GM12878 (cell line): Measurements from ENCODE around the gene PCNX1. TPM values are rescaled to one million over a fixed set of nuclear protein-coding genes. Genes with fewer than 3 reads are reported as not detected.

ENCODE experiments used
- ATAC-seq: fragments of 200-7000 bp; cut with Tn5 transposase; 3 replicates; pipeline ENCODE4 v1.9.1; 2020; ENCODE audit warnings: mild to moderate bottlenecking, moderate library complexity
- BruUV-seq: library from RNA; stranded (reverse); fragments of 400-500 nt; replicated peaks from 2 replicates; lab custom pipeline; 2021; lab: Mats Ljungman, UMichigan
- CTCF ChIA-PET: fragments of 300-600 bp; sonication (Branson Sonifier 250); formaldehyde crosslinking; extraction: SDS; loops from one replicate; lab custom pipeline; 2021; ENCODE audit warnings: inconsistent platforms; lab: Yijun Ruan, JAX
- POLR2A ChIA-PET: fragments of 350-600 bp; formaldehyde crosslinking; extraction: SDS; loops from one replicate; lab custom pipeline; 2021; ENCODE audit warnings: inconsistent platforms; lab: Charles Lee
- RAD21 ChIA-PET: fragments of 300-600 bp; sonication (Branson Sonifier 250); formaldehyde crosslinking; loops from one replicate; lab custom pipeline; 2023; ENCODE audit warnings: antibody characterized with exemption; ENCODE audit not compliant: unreplicated experiment; lab: Charles Lee
- SMC1A ChIA-PET: fragments of 300-600 bp; sonication (Branson Sonifier 250); formaldehyde crosslinking; loops from one replicate; lab custom pipeline; 2023; ENCODE audit not compliant: unreplicated experiment, uncharacterized antibody; lab: Charles Lee
- DNase-seq: peaks from one replicate; pipeline ENCODE4 v3.0.0-alpha.2; 2011; ENCODE audit warnings: low read depth, low spot score
- FAIRE-seq: peaks from 3 replicates; lab custom pipeline; 2011; peaks lifted over from hg19 to GRCh38; lab: Jason Lieb, UNC
- H2AFZ ChIP-seq: 2 replicates; pipeline ENCODE4 v1.6.0; 2011; ENCODE audit warnings: low read depth, low read length, control low read depth; ENCODE audit not compliant: control insufficient read depth
- H3K27ac ChIP-seq: 2 replicates; pipeline ENCODE4 v1.5.1; 2011; ENCODE audit warnings: control low read depth; ENCODE audit not compliant: control insufficient read depth, insufficient read depth
- H3K27me3 ChIP-seq, 2 experiments: replicated peaks in 1 of 2; 2 replicates each; pipeline versions ENCODE4 v1.6.0 to v1.6.1; 2011; ENCODE audit warnings: low read length in 1 of 2; ENCODE audit not compliant: control insufficient read depth in 2 of 2, insufficient read depth in 2 of 2
- H3K36me3 ChIP-seq, 2 experiments: 2 replicates each; pipeline ENCODE4 v1.5.1; 2011; ENCODE audit warnings: low read length in 1 of 2; ENCODE audit not compliant: control insufficient read depth in 2 of 2, insufficient read depth in 2 of 2
- H3K4me1 ChIP-seq: 2 replicates; pipeline ENCODE4 v1.6.1; 2011; ENCODE audit warnings: mild to moderate bottlenecking, low read length, moderate library complexity, mixed read lengths; ENCODE audit not compliant: control insufficient read depth, insufficient read depth
- H3K4me2 ChIP-seq: 2 replicates; pipeline ENCODE4 v1.6.0; 2011; ENCODE audit warnings: control low read depth; ENCODE audit not compliant: control insufficient read depth, insufficient read depth
- H3K4me3 ChIP-seq: fragments of 200-600 bp; sonication (generic); 2 replicates; pipeline ENCODE4 v1.5.1; 2016
- H3K79me2 ChIP-seq: 2 replicates; pipeline ENCODE4 v1.6.0; 2011; ENCODE audit warnings: low read length; ENCODE audit not compliant: control insufficient read depth, insufficient read depth
- H3K9ac ChIP-seq: 2 replicates; pipeline ENCODE4 v1.8.0; 2011; ENCODE audit warnings: low read length, control low read depth, mixed read lengths; ENCODE audit not compliant: control insufficient read depth, insufficient read depth
- H3K9me3 ChIP-seq: replicated peaks from 3 replicates; pipeline ENCODE4 v1.5.1; 2011; ENCODE audit warnings: mild to moderate bottlenecking, low read length; ENCODE audit not compliant: control insufficient read depth, insufficient read depth
- H4K20me1 ChIP-seq: 2 replicates; pipeline ENCODE4 v1.6.0; 2011; ENCODE audit not compliant: control insufficient read depth, insufficient read depth
- MEF2B ChIP-seq: fragments of 450-650 bp; IDR thresholded peaks from 2 replicates; pipeline ENCODE4 v1.6.1; 2018; ENCODE audit warnings: mild to moderate bottlenecking, moderate library complexity; ENCODE audit not compliant: partially characterized antibody, poor library complexity, severe bottlenecking
- NFYB ChIP-seq: IDR thresholded peaks from 2 replicates; pipeline ENCODE4 v1.6.1; 2011; ENCODE audit warnings: low read depth, mild to moderate bottlenecking, low read length, improper control_type of control experiment, moderate library complexity; ENCODE audit not compliant: insufficient read depth
- PML ChIP-seq: IDR thresholded peaks from 2 replicates; pipeline ENCODE4 v1.6.1; 2012; ENCODE audit warnings: low read length, inconsistent platforms
- POU2F2 ChIP-seq: IDR thresholded peaks from 3 replicates; pipeline ENCODE4 v1.6.1; 2011; ENCODE audit warnings: low read depth, mild to moderate bottlenecking, low read length, borderline replicate concordance
- RELA ChIP-seq: fragments of 450-650 bp; IDR thresholded peaks from 2 replicates; pipeline ENCODE4 v1.8.0; 2014; ENCODE audit warnings: borderline replicate concordance; ENCODE audit not compliant: partially characterized antibody
- REST ChIP-seq: IDR thresholded peaks from 2 replicates; pipeline ENCODE4 v1.6.1; 2012; ENCODE audit warnings: mild to moderate bottlenecking, low read depth, low read length
- SMC3 ChIP-seq: IDR thresholded peaks from 2 replicates; pipeline ENCODE4 v1.6.1; 2011; ENCODE audit warnings: low read length, improper control_type of control experiment, borderline replicate concordance
- ZNF24 ChIP-seq: fragments of 450-650 bp; IDR thresholded peaks from 2 replicates; pipeline ENCODE4 v1.6.1; 2017; ENCODE audit warnings: antibody characterized with exemption, mild to moderate bottlenecking
- WGBS: methylation state at CpG from one replicate; pipeline ENCODE4 v1.1.6; 2016; ENCODE audit warnings: low lambda C conversion rate; ENCODE audit not compliant: insufficient replicate concordance, insufficient coverage; ENCODE audit errors: missing lambda C conversion rate; 5-methylcytosine and 5-hydroxymethylcytosine counted together
- in situ Hi-C: fragments of 300-500 bp; cut with MboI; formaldehyde crosslinking; loops from 9 replicates; pipeline ENCODE4 v1.14.3; 2018; ENCODE audit warnings: mixed read lengths
- intact Hi-C: fragments of 100-400 bp; cut with micrococcal nuclease; formaldehyde crosslinking; loops from one replicate; pipeline ENCODE4 v1.14.2; 2022; ENCODE audit not compliant: unreplicated experiment
- polyA plus RNA-seq, 11 experiments: library from polyadenylated mRNA; depleted of rRNA in 4 of 11; unstranded in 6 of 11; stranded (reverse) in 5 of 11; fragments of >200 nt; fragmentation: Nextera tagmentation in 4 of 11; fragmentation: Illumina TruSeq in 1 of 11; extraction: Ambion mirVana in 4 of 11; extraction: Trizol in 1 of 11; gene quantifications; 1 replicate in 1 of 11; 2 replicates in 10 of 11; pipeline versions ENCODE4 v1.2.1 to v1.2.3, GENCODE V29; 2011 to 2016; ENCODE audit warnings: inconsistent platforms in 2 of 11, missing spikeins in 2 of 11, low read depth in 1 of 11
- total RNA-seq, 4 experiments: library from RNA; depleted of rRNA in 3 of 4; stranded (reverse); fragments of >200 nt in 3 of 4; fragmentation: Illumina TruSeq in 1 of 4; extraction: Trizol in 1 of 4; gene quantifications; 2 replicates each; pipeline versions ENCODE4 v1.2.1 to v1.2.3, GENCODE V29; 2013 to 2021
- TF ChIP-seq, protein P1 (sequence below): fragments of 450-650 bp; IDR thresholded peaks from 2 replicates; pipeline ENCODE4 v1.6.1; 2017; ENCODE audit warnings: borderline replicate concordance
- TF ChIP-seq, protein P2 (sequence below): IDR thresholded peaks from 2 replicates; pipeline ENCODE4 v1.6.1; 2011; ENCODE audit warnings: borderline replicate concordance, low read depth, mild to moderate bottlenecking, moderate library complexity, mixed read lengths, low read length; ENCODE audit not compliant: insufficient read depth; ENCODE audit errors: extremely low read length

Gene PCNX1
- total and polyA plus RNA-seq, 10 of the 15 experiments (the other 5 are each of a cell fraction or from before 2014, with no cell fraction given) = 4.6 to 53.9 (median 20.5) TPM

GRCh38 chr14:70894868-70895267 is 12.4 kb upstream of the PCNX1 start:
- BruUV-seq = no TSS peak
- no peak for DNase-seq
- peak; percentile 64 for ATAC-seq
- Histone ChIP-seq H2AFZ (0 out of 2 replicates have a peak overlapping the region, but pooled peaks have one; percentile 14), H3K9me3 (no peaks in the 10 kb centered on the region), H3K4me3 (no peak overlapping the region), H3K79me2 (no peaks in the 10 kb centered on the region), H3K27ac (no peak overlapping the region), H3K27me3 (no peaks in the 10 kb centered on the region), H3K4me2 (no peak overlapping the region), H3K9ac (no peak overlapping the region), H3K36me3 (no peaks in the 10 kb centered on the region), H3K4me1 (peaks cover 22% of the 10 kb centered on the region), H4K20me1 (no peaks in the 10 kb centered on the region)
- 26% methylated on average over 2 of the region's 2 CpGs for WGBS
- ChIA-PET CTCF (interaction anchor here (1.4 to 12.3 kb wide), 2 partner anchors 9 to 11 kb away, joined by 4 to 110 read pairs; partner anchors contain the start of gene PCNX1), SMC1A (interaction anchor here (0.9 to 3.1 kb wide), 8 partner anchors 8 to 77 kb away, joined by 3 to 15 read pairs (median 4); partner anchors contain the start of gene PCNX1), POLR2A (interaction anchor here (1.0 to 2.0 kb wide), 5 partner anchors 10 to 21 kb away, joined by 3 to 5 read pairs (median 4); no protein-coding TSS in a partner anchor), RAD21 (interaction anchor here (0.9 to 2.1 kb wide), 4 partner anchors 9 to 18 kb away, joined by 3 to 7 read pairs (median 3); no protein-coding TSS in a partner anchor)
- FAIRE-seq = peak; percentile 7
- intact Hi-C loops = no loop called here
- TF ChIP-seq MEF2B (no peak), REST (no peak), PML (no peak), POU2F2 (no peak), SMC3 (no peak), ZNF24 (no peak), RELA (no peak), NFYB (no peak)
- TF ChIP-seq, protein P1, sequence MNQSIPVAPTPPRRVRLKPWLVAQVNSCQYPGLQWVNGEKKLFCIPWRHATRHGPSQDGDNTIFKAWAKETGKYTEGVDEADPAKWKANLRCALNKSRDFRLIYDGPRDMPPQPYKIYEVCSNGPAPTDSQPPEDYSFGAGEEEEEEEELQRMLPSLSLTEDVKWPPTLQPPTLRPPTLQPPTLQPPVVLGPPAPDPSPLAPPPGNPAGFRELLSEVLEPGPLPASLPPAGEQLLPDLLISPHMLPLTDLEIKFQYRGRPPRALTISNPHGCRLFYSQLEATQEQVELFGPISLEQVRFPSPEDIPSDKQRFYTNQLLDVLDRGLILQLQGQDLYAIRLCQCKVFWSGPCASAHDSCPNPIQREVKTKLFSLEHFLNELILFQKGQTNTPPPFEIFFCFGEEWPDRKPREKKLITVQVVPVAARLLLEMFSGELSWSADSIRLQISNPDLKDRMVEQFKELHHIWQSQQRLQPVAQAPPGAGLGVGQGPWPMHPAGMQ = no peak
- TF ChIP-seq, protein P2, sequence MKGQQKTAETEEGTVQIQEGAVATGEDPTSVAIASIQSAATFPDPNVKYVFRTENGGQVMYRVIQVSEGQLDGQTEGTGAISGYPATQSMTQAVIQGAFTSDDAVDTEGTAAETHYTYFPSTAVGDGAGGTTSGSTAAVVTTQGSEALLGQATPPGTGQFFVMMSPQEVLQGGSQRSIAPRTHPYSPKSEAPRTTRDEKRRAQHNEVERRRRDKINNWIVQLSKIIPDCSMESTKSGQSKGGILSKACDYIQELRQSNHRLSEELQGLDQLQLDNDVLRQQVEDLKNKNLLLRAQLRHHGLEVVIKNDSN = no peak
- in situ Hi-C loops = no loop called here
